GM12864 (cell line): ENCODE results near the gene KRT35.

Experiments
- DNase-seq: peaks from one replicate; pipeline ENCODE4 v3.0.0-alpha.2; 2011; ENCODE audit warnings: low read depth
- H3K4me3 ChIP-seq: 2 replicates; pipeline ENCODE4 v1.5.1; 2011; ENCODE audit warnings: mild to moderate bottlenecking, low read depth, low read length, control low read depth
- CTCF ChIP-seq: IDR thresholded peaks from 2 replicates; pipeline ENCODE4 v1.5.1; 2011; ENCODE audit warnings: low read depth, mild to moderate bottlenecking, moderate library complexity, low read length, control low read depth, inconsistent platforms; ENCODE audit errors: missing control alignments

KRT35 gene

DNA sequence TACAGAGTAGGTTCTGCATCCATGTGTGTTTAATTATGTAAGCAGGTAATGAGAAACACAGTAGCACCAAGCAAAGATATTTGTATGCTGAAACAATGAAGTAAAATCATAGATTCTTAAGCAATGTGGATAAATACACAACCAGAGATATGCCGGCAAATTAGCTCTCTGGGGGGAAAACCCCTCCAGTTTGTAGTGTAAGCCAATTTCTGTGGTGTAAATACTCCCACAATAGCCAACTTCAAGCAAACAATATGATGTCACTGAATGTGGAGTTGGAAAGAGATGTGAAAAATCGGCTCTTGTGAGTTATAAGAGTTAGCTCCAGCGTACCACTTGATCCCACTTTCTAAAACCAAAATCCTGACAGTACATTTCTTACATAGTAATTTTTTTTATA lies 36.3 kb downstream of the KRT35 start:
- no peak overlapping the region for H3K4me3 ChIP-seq
- no peak for DNase-seq
- no peak for TF ChIP-seq CTCF

GRCh38 chr17:41444186-41444585 lies 36.8 kb downstream of the KRT35 start:
- no peak for DNase-seq
- no peak for TF ChIP-seq CTCF
- H3K4me3 ChIP-seq: no peak overlapping the region

GRCh38 chr17:41442739-41443138 lies 38.2 kb downstream of the KRT35 start:
- no peak overlapping the region for H3K4me3 ChIP-seq
- TF ChIP-seq CTCF: no peak
- no peak for DNase-seq

DNA sequence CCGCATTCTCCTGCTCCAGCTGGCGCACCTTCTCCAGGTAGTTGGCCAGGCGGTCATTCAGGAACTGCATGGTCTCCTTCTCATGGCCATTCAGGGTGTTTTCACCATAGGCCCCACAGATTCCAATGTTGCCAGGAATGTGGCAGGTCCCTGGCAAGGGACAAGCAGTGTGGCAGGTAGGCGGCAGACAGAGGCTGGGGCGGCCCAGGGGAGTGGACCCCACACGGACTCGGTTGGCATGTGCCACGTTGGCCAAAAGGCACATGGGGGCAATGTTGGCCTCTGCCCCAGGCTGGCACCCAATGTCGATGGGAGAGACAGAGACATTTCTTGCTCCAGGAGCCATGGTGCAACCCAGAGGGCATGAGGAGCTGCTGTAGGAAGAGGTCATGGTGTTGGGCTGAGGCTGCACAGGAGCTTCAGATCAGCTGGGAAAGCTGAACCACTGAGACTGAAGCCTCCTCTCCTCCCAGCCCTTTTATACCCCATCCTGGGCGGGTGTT lies 40.4 kb downstream of the KRT35 start, which contains the start of gene KRT38:
Gene KRT38 (minus strand): TSS at position 453 of the 503 bp plus-strand sequence. CDS start 62 bp downstream, at position 391.
- no peak for TF ChIP-seq CTCF
- no peak for DNase-seq
- no peak within 1 kb of the TSS for H3K4me3 ChIP-seq

DNA sequence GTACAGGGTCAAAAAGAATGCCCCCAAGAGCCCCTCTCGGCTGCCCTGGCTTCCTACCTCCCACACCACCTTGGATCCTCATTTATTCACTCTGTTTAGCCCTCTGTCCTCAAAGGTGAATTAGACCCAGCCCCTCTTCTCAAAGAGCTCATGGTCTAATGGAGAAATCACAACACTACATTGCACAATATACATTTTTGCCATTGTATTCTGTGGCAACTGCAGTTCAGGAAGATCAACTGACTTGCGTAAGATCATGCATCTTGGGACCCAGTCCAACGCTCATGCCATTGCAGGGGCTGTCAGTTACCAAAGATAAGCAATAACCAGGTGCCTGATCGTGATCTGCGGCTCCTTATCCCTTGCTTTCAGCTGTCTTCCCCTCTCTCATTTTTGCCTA lies 41.6 kb downstream of the KRT35 start:
- DNase-seq: no peak
- no peak overlapping the region for H3K4me3 ChIP-seq
- no peak for TF ChIP-seq CTCF

DNA sequence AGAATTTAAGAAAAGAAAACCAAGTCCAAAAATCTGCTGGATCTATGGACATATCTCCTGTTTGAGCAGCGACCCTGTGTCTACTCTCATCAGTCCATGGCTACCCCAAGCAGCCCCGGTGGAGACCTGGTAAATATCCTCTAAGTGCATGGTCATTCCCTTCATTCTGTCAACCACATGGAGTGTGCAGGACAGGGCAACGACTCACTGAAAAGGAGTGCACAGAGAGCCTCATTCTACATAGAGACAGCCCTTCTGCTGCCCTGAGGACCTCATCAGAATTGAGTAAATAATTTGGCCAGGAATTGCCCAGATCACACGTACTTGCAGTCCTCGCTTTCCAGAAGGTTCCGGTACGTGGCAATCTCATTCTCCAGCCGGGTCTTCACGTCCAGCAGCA lies 43.2 kb downstream of the KRT35 start:
- no peak overlapping the region for H3K4me3 ChIP-seq
- TF ChIP-seq CTCF: no peak
- DNase-seq: no peak

DNA sequence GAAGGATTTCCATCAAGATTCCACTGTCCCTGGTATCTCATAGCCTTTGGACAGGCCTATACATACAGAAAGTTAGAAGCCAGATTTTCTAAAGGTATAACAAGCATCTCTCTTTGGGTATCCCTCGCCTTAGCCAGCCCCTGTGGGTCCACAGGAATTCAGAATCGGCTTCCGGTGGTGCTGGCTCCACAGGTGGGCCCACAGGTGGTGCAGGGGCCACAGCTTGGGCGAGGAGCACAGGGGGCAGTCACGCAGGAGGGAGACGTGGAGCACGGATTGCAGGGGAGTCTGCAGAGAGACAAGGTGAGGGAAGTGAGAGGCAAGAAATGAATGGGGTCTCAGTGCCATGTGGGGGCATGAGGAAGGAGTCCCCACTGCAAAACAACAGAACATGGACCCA lies 43.7 kb downstream of the KRT35 start:
- no peak for DNase-seq
- H3K4me3 ChIP-seq: no peak overlapping the region
- TF ChIP-seq CTCF: no peak
